Neural crest cell (in vitro differentiated cells): ENCODE results near the gene SPATA24. TPM values are rescaled to one million over a fixed set of nuclear protein-coding genes. Genes with fewer than 3 reads are reported as not detected.

ENCODE experiments used
- DNase-seq: peaks from one replicate; pipeline ENCODE4 v3.0.0; 2021; ENCODE audit warnings: low read depth, mixed read lengths, low spot score
- H3K27ac Mint-ChIP-seq: one replicate; pipeline ENCODE4 v1.8.0; 2021; ENCODE audit warnings: mild to moderate bottlenecking, mixed read lengths; ENCODE audit not compliant: unreplicated experiment
- H3K27me3 Mint-ChIP-seq: 2 replicates; pipeline ENCODE4 v1.8.0; 2021; ENCODE audit warnings: low read depth, mild to moderate bottlenecking, mixed read lengths
- H3K36me3 Mint-ChIP-seq: 2 replicates; pipeline ENCODE4 v1.8.0; 2021; ENCODE audit warnings: low read depth, mild to moderate bottlenecking, mixed read lengths
- H3K4me1 Mint-ChIP-seq: 2 replicates; pipeline ENCODE4 v1.8.0; 2021; ENCODE audit warnings: mixed read lengths
- H3K4me3 Mint-ChIP-seq: one replicate; pipeline ENCODE4 v1.8.0; 2021; ENCODE audit warnings: mild to moderate bottlenecking, mixed read lengths
- H3K9me3 Mint-ChIP-seq: 2 replicates; pipeline ENCODE4 v1.8.0; 2021; ENCODE audit warnings: mixed read lengths
- total RNA-seq: library from RNA; stranded (reverse); gene quantifications from 2 replicates; pipeline ENCODE4 v1.2.1, GENCODE V29; 2021
- TF ChIP-seq, protein P1 (sequence below): fragments of 200-600 bp; sonication (generic); conservative IDR thresholded peaks from 2 replicates; pipeline ENCODE4 v1.5.0; 2021; ENCODE audit warnings: antibody characterized with exemption, mild to moderate bottlenecking

Gene SPATA24
- total RNA-seq, 1 donor from 2014 or later = 16.1 TPM

DNA sequence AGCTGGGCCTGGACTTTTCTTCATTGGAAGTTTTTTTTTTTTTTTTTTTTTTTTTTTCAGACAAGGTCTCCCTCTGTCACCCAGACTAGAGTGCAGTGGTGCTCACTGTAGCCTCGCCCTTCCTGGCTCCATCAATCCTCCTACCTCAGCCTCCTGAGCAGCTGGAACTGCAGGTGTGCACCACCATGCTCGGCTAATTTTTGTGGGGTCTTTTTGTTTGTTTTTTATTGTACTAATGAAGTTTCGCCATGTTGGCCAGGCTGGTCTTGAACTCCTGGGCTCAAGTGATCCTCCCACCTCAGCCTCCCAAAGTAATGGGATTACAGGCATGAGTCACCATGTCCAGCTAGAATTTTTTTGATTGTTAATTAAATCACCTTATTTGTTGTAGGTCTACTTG is 31.8 kb upstream of the SPATA24 start:
- Mint-ChIP-seq H3K27me3 (no peaks in the 10 kb centered on the region), H3K4me1 (peaks cover 23% of the 10 kb centered on the region), H3K4me3 (no peak overlapping the region), H3K27ac (no peak overlapping the region), H3K9me3 (no peaks in the 10 kb centered on the region), H3K36me3 (peaks cover 6% of the 10 kb centered on the region)
- TF ChIP-seq, protein P1, sequence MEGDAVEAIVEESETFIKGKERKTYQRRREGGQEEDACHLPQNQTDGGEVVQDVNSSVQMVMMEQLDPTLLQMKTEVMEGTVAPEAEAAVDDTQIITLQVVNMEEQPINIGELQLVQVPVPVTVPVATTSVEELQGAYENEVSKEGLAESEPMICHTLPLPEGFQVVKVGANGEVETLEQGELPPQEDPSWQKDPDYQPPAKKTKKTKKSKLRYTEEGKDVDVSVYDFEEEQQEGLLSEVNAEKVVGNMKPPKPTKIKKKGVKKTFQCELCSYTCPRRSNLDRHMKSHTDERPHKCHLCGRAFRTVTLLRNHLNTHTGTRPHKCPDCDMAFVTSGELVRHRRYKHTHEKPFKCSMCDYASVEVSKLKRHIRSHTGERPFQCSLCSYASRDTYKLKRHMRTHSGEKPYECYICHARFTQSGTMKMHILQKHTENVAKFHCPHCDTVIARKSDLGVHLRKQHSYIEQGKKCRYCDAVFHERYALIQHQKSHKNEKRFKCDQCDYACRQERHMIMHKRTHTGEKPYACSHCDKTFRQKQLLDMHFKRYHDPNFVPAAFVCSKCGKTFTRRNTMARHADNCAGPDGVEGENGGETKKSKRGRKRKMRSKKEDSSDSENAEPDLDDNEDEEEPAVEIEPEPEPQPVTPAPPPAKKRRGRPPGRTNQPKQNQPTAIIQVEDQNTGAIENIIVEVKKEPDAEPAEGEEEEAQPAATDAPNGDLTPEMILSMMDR = no peak
- DNase-seq = no peak

DNA sequence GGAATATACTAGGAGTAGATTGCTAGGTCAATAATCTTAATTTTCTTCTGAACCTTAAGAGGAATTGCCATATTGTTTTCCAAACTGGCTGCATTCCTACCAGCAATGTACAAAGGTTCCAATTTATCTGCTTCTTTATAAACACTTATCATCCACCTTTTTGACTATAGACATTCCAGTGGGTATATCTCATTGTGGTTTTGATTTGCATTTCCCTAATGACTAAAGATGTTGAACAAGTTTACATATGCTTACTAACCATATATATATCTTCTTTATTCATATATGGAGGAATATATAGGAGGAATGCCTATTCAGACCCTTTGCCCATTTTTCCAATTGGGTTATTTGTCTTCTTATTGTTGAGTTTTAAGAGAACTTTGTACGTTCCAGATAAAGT is 27.8 kb upstream of the SPATA24 start:
- H3K36me3 Mint-ChIP-seq = peaks cover 3% of the 10 kb centered on the region

DNA sequence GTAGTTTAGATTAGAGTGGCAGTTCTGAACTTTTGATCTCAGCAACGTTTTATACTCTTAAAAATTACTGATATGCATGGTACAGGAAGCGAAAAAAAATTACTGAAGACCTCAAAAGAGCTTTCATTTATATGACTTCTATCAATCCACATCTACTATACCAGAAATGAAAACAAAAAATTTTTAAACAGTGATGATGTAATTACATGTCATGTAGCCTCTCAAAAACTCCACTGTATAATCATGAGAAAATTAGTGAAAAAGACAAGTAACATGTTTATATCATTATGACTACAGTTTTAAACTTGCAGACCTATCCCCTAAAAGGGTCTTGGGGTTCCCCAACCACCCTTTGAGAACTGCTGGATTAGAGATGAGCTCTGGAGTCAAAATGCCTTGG is 26.1 kb upstream of the SPATA24 start:
- Mint-ChIP-seq H3K9me3 (no peaks in the 10 kb centered on the region), H3K27ac (no peak overlapping the region), H3K4me1 (no peaks in the 10 kb centered on the region), H3K4me3 (no peak overlapping the region), H3K27me3 (no peaks in the 10 kb centered on the region), H3K36me3 (peaks cover 3% of the 10 kb centered on the region)
- no peak for DNase-seq
- TF ChIP-seq, protein P1 = no peak

More for the DNA sequence above, 27.8 kb upstream of the SPATA24 start:
- Mint-ChIP-seq H3K27ac (no peak overlapping the region), H3K4me1 (no peaks in the 10 kb centered on the region), H3K4me3 (no peak overlapping the region), H3K27me3 (no peaks in the 10 kb centered on the region), H3K9me3 (no peaks in the 10 kb centered on the region)
- no peak for DNase-seq
- TF ChIP-seq, protein P1 = no peak

DNA sequence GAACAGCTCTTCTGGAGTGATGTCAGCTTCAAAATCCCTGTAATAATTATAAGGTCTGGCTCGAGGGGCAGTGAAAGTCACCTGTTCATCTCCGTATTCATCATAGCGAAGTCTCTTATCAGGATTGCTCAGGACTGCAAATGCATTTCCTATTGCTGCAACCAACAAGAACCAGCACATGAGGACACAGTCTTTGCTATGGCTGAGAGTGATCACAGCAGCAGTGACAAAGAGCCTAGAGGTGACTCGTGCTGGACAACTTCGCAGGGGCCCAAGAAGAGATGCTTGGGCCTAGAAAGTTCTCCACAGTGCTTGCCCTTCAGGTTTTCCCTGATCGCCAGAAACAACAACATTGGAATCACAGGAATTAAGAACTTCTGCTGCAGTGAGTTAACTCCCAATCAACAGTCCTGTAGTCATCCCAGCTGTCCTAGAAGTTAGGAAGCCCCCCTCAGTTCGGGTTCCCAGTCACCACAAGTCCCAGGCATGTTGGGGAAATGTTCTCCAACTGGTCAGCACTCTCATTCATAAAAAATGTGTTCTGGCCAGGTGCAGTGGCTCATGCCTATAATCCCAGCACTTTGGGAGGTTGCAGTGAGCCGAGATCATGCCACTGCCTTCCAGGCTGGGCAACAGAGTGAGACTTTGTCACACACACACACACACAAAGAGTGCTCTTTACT is 22.5 kb upstream of the SPATA24 start:
- Mint-ChIP-seq H3K4me1 (no peaks in the 10 kb centered on the region), H3K27ac (no peak overlapping the region), H3K36me3 (no peaks in the 10 kb centered on the region), H3K27me3 (no peaks in the 10 kb centered on the region), H3K9me3 (no peaks in the 10 kb centered on the region), H3K4me3 (no peak overlapping the region)
- TF ChIP-seq, protein P1 = no peak
- DNase-seq = no peak

DNA sequence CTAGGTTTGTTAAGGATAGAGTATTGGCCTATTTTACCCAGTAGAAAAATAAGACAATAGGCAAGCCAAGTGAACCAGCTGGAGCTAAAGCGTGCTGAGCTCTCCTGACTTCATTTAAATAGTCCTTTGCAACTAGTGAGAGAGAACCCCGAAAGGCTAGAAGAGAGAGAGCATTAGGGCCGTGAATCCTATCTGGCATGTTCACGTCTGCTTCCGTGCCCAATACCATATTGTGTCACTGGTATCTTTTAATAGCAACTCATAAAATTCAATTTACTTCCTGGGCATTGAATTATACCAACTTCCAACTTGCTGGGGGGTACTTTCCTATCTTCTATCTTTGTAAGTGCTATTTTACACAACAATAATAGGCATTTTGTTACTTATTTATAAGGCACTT is 21.6 kb upstream of the SPATA24 start:
- Mint-ChIP-seq H3K9me3 (no peaks in the 10 kb centered on the region), H3K36me3 (no peaks in the 10 kb centered on the region), H3K27ac (no peak overlapping the region), H3K4me3 (no peak overlapping the region), H3K4me1 (no peaks in the 10 kb centered on the region), H3K27me3 (no peaks in the 10 kb centered on the region)
- no peak for DNase-seq
- TF ChIP-seq, protein P1 = no peak
